SU-DHL-6 (cell line): ENCODE measurements around the gene RABGAP1.

Experiments
- H2AFZ ChIP-seq: fragments of 200-600 bp; sonication (generic); 2 replicates; pipeline ENCODE4 v1.6.1; 2014; ENCODE audit warnings: low read depth, mild to moderate bottlenecking, moderate library complexity, mixed read lengths, antibody characterized with exemption, low read length; ENCODE audit not compliant: severe bottlenecking
- H3F3A ChIP-seq: fragments of 200-600 bp; shearing (Covaris generic); 2 replicates; pipeline ENCODE4 v1.6.0; 2016; ENCODE audit warnings: antibody characterized with exemption, mild to moderate bottlenecking; ENCODE audit not compliant: insufficient read depth
- H3K27ac ChIP-seq: fragments of 200-600 bp; sonication (generic); 2 replicates; pipeline ENCODE4 v1.5.1; 2016; ENCODE audit warnings: low read depth, mild to moderate bottlenecking, low read length, moderate library complexity, mixed read lengths
- H3K27me3 ChIP-seq: fragments of 200-600 bp; sonication (generic), shearing (Covaris generic); 2 replicates; pipeline ENCODE4 v1.6.0; 2014; ENCODE audit warnings: mild to moderate bottlenecking, low read length
- H3K36me3 ChIP-seq: fragments of 200-600 bp; sonication (generic); 2 replicates; pipeline ENCODE4 v1.6.1; 2014; ENCODE audit warnings: mild to moderate bottlenecking, low read length, mixed read lengths
- H3K4me2 ChIP-seq: fragments of 300-600, 200-600 bp; shearing (Covaris generic), sonication (generic); 2 replicates; pipeline ENCODE4 v1.6.0; 2014; ENCODE audit warnings: low read length, low read depth, mild to moderate bottlenecking; ENCODE audit not compliant: poor library complexity, severe bottlenecking
- H3K4me3 ChIP-seq: fragments of 200-600 bp; sonication (generic); 2 replicates; pipeline ENCODE4 v1.5.1; 2014; ENCODE audit warnings: antibody characterized with exemption, low read length, mild to moderate bottlenecking, mixed read lengths; ENCODE audit not compliant: insufficient read depth, poor library complexity, severe bottlenecking
- H3K79me2 ChIP-seq: fragments of 200-600 bp; sonication (generic); 2 replicates; pipeline ENCODE4 v1.6.1; 2014; ENCODE audit warnings: mild to moderate bottlenecking, low read length, moderate library complexity; ENCODE audit not compliant: insufficient read depth
- H3K9ac ChIP-seq: fragments of 200-600 bp; sonication (generic); 2 replicates; pipeline ENCODE4 v1.7.0; 2014; ENCODE audit warnings: mild to moderate bottlenecking, low read length
- H3K9me2 ChIP-seq: fragments of 200-600 bp; sonication (generic); replicated peaks from 2 replicates; pipeline ENCODE4 v1.6.1; 2014; ENCODE audit warnings: low read length; ENCODE audit not compliant: insufficient read depth
- H3K9me3 ChIP-seq: fragments of 200-600 bp; sonication (generic); 2 replicates; pipeline ENCODE4 v1.6.1; 2014; ENCODE audit warnings: low read length, mixed read lengths; ENCODE audit not compliant: insufficient read depth
- H4K20me1 ChIP-seq: fragments of 200-600 bp; sonication (generic); 2 replicates; pipeline ENCODE4 v1.6.1; 2014; ENCODE audit warnings: low read depth, mild to moderate bottlenecking, antibody characterized with exemption, low read length, moderate library complexity, mixed read lengths
- EZH2phosphoT487 ChIP-seq: fragments of 200-600 bp; sonication (generic), shearing (Covaris generic); conservative IDR thresholded peaks from 2 replicates; pipeline ENCODE4 v1.6.1; 2018; ENCODE audit warnings: mild to moderate bottlenecking, antibody characterized with exemption, low read length, moderate library complexity, mixed read lengths
- TF ChIP-seq, protein P1 (sequence below): fragments of 200-600 bp; sonication (generic); IDR thresholded peaks from one replicate; pipeline ENCODE4 v1.5.1; 2017; ENCODE audit warnings: antibody characterized with exemption, mild to moderate bottlenecking, low read length, moderate library complexity; ENCODE audit not compliant: insufficient read depth, poor library complexity, severe bottlenecking

The RABGAP1 gene

DNA sequence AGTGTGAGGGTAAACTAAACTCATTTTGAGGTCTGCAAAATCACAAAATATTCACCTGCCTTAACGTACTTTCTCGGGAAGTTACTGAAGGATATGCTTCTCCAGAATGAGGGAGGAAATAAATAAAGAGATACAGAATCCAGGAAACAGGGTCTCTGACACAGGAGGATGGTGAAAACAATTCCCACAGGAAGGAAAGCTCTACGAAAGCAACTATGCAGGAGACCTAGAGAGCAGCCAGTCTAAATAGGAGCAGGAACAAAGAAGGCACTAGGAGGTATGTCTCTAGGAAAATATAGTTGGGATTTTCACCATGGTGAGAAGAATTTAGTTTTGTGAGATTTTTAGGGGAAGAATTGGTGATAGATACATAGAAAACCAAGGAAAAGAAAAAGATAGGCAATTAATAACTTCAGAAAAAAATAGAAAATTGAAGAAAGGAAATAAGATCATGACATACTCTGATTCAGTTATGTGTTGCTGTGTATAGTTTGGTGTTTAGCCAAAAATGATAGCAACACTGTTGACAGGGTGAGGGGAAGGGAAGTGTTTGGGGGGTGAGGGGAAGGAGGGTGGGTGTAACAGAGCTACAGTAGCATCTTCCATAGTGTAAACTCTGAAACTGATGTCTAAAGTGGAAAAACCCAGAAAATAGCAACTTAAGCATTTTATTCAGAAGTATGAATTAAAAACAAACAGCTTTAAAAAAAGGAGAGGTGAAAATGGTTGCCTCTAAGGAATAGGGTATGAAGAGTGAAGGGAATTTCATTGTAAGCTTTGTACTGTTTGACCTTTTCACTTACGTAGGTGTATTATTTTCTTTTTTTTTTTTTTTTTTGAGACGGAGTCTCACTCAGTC is 102.5 kb downstream of the RABGAP1 start:
- 0 out of 2 replicates have a peak, but pooled peaks cover 3% of the 10 kb centered on the region for H3F3A ChIP-seq
- no peaks in the 10 kb centered on the region for H4K20me1 ChIP-seq
- H3K27me3 ChIP-seq: no peaks in the 10 kb centered on the region
- no peak overlapping the region for H2AFZ ChIP-seq
- TF ChIP-seq EZH2phosphoT487: no peak
- TF ChIP-seq, protein P1, sequence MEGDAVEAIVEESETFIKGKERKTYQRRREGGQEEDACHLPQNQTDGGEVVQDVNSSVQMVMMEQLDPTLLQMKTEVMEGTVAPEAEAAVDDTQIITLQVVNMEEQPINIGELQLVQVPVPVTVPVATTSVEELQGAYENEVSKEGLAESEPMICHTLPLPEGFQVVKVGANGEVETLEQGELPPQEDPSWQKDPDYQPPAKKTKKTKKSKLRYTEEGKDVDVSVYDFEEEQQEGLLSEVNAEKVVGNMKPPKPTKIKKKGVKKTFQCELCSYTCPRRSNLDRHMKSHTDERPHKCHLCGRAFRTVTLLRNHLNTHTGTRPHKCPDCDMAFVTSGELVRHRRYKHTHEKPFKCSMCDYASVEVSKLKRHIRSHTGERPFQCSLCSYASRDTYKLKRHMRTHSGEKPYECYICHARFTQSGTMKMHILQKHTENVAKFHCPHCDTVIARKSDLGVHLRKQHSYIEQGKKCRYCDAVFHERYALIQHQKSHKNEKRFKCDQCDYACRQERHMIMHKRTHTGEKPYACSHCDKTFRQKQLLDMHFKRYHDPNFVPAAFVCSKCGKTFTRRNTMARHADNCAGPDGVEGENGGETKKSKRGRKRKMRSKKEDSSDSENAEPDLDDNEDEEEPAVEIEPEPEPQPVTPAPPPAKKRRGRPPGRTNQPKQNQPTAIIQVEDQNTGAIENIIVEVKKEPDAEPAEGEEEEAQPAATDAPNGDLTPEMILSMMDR: no peak
- no peaks in the 10 kb centered on the region for H3K9me3 ChIP-seq
- H3K27ac ChIP-seq: no peak overlapping the region
- no peak overlapping the region for H3K4me3 ChIP-seq
- no peak overlapping the region for H3K4me2 ChIP-seq
- no peak overlapping the region for H3K9ac ChIP-seq
- no peaks in the 10 kb centered on the region for H3K36me3 ChIP-seq
- H3K9me2 ChIP-seq: no peaks in the 10 kb centered on the region
- no peaks in the 10 kb centered on the region for H3K79me2 ChIP-seq

DNA sequence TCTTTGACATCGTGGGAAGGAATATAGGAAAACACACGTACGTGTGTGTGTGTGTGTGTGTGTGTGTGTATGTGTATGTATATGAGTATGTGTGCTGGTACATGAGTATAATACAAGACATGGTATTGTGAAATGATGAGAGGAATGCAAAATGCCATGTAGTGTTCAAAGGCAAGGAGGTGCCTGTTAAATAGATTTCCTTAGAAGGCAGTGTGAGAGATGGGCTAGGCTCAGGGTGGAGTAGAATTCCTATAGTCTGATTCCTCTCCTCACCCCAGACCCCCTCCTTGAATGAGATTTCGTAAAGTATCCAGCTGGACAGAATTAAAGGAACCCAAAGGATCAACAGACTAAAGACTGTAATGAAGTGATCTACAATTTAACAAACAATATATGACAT is 103.8 kb downstream of the RABGAP1 start:
- no peaks in the 10 kb centered on the region for H3K27me3 ChIP-seq
- no peak overlapping the region for H3K4me3 ChIP-seq
- H3K9me2 ChIP-seq: no peaks in the 10 kb centered on the region
- no peaks in the 10 kb centered on the region for H4K20me1 ChIP-seq
- 0 out of 2 replicates have a peak, but pooled peaks cover 3% of the 10 kb centered on the region for H3F3A ChIP-seq
- 0 out of 2 replicates have a peak, but pooled peaks cover 9% of the 10 kb centered on the region for H3K36me3 ChIP-seq
- no peak overlapping the region for H2AFZ ChIP-seq
- H3K4me2 ChIP-seq: no peak overlapping the region
- H3K27ac ChIP-seq: no peak overlapping the region
- no peaks in the 10 kb centered on the region for H3K9me3 ChIP-seq
- no peak overlapping the region for H3K9ac ChIP-seq
- no peak for TF ChIP-seq EZH2phosphoT487
- TF ChIP-seq, protein P1: no peak
- no peaks in the 10 kb centered on the region for H3K79me2 ChIP-seq

DNA sequence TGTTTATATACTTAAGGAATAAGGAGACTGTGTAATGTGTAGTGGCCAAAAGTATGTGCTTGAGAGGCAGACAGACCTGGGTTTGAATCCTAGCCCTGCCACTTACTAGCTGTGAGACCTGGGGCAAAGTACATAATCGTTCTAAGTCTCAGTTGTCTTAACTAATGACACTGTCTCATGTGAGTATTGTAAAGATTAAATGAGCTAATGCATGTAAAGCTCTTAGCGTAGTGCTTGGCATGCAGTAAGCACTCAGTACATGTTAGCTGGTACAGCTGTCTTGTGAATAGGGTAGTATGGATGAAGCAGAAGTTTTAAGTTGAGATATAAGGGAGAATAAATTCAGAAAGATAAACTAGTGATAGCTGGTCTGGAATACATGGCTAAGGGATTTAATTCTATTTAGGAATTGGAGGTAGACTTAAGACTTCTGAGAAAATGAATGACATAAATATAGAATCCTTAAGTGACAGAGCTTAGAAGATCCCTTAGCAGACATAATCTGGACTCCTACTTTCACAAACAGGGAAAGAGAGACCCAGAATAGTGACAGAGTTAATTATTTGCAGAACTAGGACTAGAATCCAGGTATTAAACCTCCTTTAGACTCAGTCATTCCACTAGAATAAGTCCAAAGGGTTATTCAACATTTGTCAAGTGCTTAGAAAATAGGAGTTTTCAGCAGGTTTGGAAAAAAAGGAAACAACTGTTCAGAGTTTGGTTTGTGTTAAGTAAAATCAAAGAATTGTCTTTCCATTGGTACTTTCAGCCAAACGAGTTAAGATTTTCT is 105.8 kb downstream of the RABGAP1 start:
- Histone ChIP-seq H3F3A (0 out of 2 replicates have a peak, but pooled peaks cover 3% of the 10 kb centered on the region), H2AFZ (no peak overlapping the region), H3K4me3 (no peak overlapping the region), H3K4me2 (no peak overlapping the region), H4K20me1 (no peaks in the 10 kb centered on the region), H3K79me2 (no peaks in the 10 kb centered on the region), H3K27ac (no peak overlapping the region), H3K9me2 (no peaks in the 10 kb centered on the region), H3K9me3 (no peaks in the 10 kb centered on the region), H3K9ac (no peak overlapping the region), H3K36me3 (0 out of 2 replicates have a peak, but pooled peaks cover 9% of the 10 kb centered on the region), H3K27me3 (no peaks in the 10 kb centered on the region)
- TF ChIP-seq, protein P1: no peak
- no peak for TF ChIP-seq EZH2phosphoT487
